ENCODE measurements around the gene CACNA2D1.

CACNA2D1 gene

GRCh38 chr7:82273886-82274285, 169.7 kb downstream of the CACNA2D1 start:
- H3K27ac ChIP-seq, result no peak overlapping the region
- TF ChIP-seq ZFX (IDR thresholded peaks at IDR 0.05; ENCODE audit: borderline replicate concordance) (no peak), CTCF (IDR thresholded peaks at IDR 0.05) (no peak)

GRCh38 chr7:82270870-82271269, 172.7 kb downstream of the CACNA2D1 start:
- H3K27ac ChIP-seq, result no peak overlapping the region
- TF ChIP-seq ZFX (IDR thresholded peaks at IDR 0.05; ENCODE audit: borderline replicate concordance), result no peak
- TF ChIP-seq CTCF (IDR thresholded peaks at IDR 0.05), result no peak

- H3K27ac ChIP-seq, result no peak overlapping the region
- no peak for TF ChIP-seq CTCF (IDR thresholded peaks at IDR 0.05)
- TF ChIP-seq ZFX (IDR thresholded peaks at IDR 0.05; ENCODE audit: borderline replicate concordance), result no peak
These were observed 174.9 kb downstream of the CACNA2D1 start for GRCh38 chr7:82268632-82269031.

- no peak for TF ChIP-seq CTCF (IDR thresholded peaks at IDR 0.05)
- no peak for TF ChIP-seq ZFX (IDR thresholded peaks at IDR 0.05; ENCODE audit: borderline replicate concordance)
- H3K27ac ChIP-seq, result no peak overlapping the region
These were observed 177.5 kb downstream of the CACNA2D1 start for GRCh38 chr7:82266081-82266480.

GRCh38 chr7:82264783-82265305, 178.7 kb downstream of the CACNA2D1 start:
- H3K27ac ChIP-seq, result no peak overlapping the region
- no peak for TF ChIP-seq ZFX (IDR thresholded peaks at IDR 0.05; ENCODE audit: borderline replicate concordance)
- no peak for TF ChIP-seq CTCF (IDR thresholded peaks at IDR 0.05)

- H3K27ac ChIP-seq, result no peak overlapping the region
- TF ChIP-seq ZFX (IDR thresholded peaks at IDR 0.05; ENCODE audit: borderline replicate concordance) (no peak), CTCF (IDR thresholded peaks at IDR 0.05) (no peak)
These were observed 179.4 kb downstream of the CACNA2D1 start for GRCh38 chr7:82263920-82264782.

GRCh38 chr7:82258181-82258580, 185.4 kb downstream of the CACNA2D1 start:
- TF ChIP-seq ZFX (IDR thresholded peaks at IDR 0.05; ENCODE audit: borderline replicate concordance) (no peak), CTCF (IDR thresholded peaks at IDR 0.05) (no peak)
- no peak overlapping the region for H3K27ac ChIP-seq

Measured in 22Rv1 (cell line).